ENCODE measurements around the gene METTL15. TPM values are rescaled to one million over a fixed set of nuclear protein-coding genes. Genes with fewer than 3 reads are reported as not detected.
"Not testable (repeated sequence)": the region's sequence is repeated elsewhere in the genome, so short reads cannot be mapped to it uniquely, and the experiment has no call there.

The METTL15 gene
- total and polyA plus RNA-seq, 7 donors = 5.4 to 15.0 (median 8.1) TPM

DNA sequence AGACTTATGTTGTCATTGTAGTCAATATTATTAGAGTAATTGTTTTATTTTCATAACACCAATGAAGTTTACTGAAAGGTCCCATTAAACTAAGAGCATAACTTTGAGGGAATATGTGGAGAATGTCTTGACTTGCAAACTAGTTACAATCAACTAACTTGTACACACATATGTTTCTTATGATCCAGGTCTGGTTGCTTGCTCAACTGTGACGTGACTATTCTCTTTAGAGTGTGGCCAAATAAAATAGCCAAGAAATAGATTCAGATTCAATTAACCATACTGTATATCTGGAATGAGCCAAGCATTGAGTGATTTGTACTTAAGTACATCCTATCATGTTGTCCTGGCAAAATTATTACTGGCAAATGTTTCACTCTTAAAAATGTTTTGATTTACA is 101.7 kb downstream of the METTL15 start:
- Histone ChIP-seq H3K4me1 (peaks cover 0 to 4% (median 0%) of the 10 kb centered on the region in 4 donors), H3K27ac (no peak overlapping the region), H3K36me3 (peaks cover 0 to 8% (median 0%) of the 10 kb centered on the region in 4 donors), H3K9me3 (no peaks in the 10 kb centered on the region), H3K4me3 (no peak overlapping the region), H3K27me3 (no peaks in the 10 kb centered on the region)
- no peak for TF ChIP-seq POLR2AphosphoS5 (IDR thresholded peaks at IDR 0.05)
- TF ChIP-seq, protein P1, sequence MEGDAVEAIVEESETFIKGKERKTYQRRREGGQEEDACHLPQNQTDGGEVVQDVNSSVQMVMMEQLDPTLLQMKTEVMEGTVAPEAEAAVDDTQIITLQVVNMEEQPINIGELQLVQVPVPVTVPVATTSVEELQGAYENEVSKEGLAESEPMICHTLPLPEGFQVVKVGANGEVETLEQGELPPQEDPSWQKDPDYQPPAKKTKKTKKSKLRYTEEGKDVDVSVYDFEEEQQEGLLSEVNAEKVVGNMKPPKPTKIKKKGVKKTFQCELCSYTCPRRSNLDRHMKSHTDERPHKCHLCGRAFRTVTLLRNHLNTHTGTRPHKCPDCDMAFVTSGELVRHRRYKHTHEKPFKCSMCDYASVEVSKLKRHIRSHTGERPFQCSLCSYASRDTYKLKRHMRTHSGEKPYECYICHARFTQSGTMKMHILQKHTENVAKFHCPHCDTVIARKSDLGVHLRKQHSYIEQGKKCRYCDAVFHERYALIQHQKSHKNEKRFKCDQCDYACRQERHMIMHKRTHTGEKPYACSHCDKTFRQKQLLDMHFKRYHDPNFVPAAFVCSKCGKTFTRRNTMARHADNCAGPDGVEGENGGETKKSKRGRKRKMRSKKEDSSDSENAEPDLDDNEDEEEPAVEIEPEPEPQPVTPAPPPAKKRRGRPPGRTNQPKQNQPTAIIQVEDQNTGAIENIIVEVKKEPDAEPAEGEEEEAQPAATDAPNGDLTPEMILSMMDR (IDR thresholded peaks at IDR 0.05) = no peak
- TF ChIP-seq POLR2A (IDR thresholded peaks at IDR 0.05) = no peak
- no peak for TF ChIP-seq EP300 (IDR thresholded peaks at IDR 0.05)
- no peak for DNase-seq
- intact Hi-C loops (cut with DNase I) = no loop called here
- WGBS, 2 donors = 91 to 95% methylated on average over 1 of the region's 1 CpG

DNA sequence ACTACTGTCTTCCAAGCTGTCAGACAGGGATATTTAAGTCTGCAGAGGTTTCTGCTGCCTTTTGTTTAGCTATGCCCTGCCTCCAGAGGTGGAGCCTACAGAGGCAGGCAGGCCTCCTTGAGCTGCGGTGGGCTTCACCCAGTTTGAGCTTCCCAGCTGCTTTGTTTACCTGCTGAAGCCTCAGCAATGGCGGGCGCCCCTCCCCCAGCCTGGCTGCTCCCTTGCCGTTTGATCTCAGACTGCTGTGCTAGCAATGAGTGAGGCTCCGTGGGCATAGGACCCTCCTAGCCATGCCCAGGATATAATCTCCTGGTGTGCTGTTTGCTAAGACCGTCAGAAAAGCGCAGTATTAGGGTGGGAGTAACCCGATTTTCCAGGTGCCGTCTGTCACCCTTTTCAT is 113.9 kb downstream of the METTL15 start:
- WGBS, 2 donors = 97% methylated on average over 9 of the region's 9 CpGs
- H3K27ac ChIP-seq; H3K36me3 ChIP-seq; intact Hi-C loops (cut with DNase I); H3K4me3 ChIP-seq; H3K27me3 ChIP-seq; H3K4me1 ChIP-seq; DNase-seq; H3K9me3 ChIP-seq: not testable (repeated sequence)

DNA sequence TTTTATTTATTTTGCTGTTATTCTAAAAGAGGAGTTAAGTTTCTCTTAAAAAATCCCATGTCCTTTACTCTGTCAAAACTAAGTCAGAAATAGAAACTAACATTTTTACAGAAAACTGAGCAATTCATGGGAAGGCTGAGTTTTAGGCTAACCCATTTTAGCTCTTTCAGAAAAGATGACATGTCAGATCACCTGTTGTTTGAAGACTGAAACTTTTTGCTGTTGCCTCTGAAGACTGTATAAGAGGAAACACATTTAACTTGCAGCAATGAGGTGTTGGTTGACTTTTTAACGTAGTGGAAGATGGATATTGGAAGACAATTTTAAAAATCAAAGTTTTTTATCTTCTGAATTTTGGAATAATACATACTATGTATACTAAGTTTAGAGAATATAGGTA is 115.4 kb downstream of the METTL15 start:
- H3K27ac ChIP-seq = no peak overlapping the region
- 80 to 85% methylated on average over 1 of the region's 1 CpG for WGBS, 2 donors

DNA sequence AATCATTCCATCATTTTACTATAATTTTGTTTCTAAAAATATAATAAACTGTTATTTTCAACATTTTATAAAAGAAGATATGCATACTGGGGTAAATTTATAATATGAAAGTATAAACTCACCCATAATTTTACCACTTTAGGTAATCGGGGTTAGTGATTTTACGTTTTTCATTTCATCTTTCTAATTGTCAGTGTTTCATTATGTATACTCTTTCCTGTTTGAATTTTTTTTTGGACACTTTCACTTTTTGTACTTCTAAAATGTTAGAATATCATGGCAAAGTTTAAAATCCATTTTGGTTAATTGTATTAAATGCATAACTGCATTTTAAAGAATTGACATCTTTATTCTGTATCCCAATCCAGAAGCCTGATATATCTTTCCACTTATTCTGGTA is 115.8 kb downstream of the METTL15 start:
- no peak overlapping the region for H3K4me3 ChIP-seq
- whole genome bisulfite sequencing, 2 donors = 60 to 90% methylated on average over 2 of the region's 2 CpGs
- no peaks in the 10 kb centered on the region for H3K4me1 ChIP-seq
- intact Hi-C loops (cut with DNase I) = no loop called here
- DNase-seq = no peak
- no peaks in the 10 kb centered on the region for H3K27me3 ChIP-seq
- TF ChIP-seq POLR2AphosphoS5 (IDR thresholded peaks at IDR 0.05) (no peak), EP300 (IDR thresholded peaks at IDR 0.05) (no peak), POLR2A (IDR thresholded peaks at IDR 0.05) (no peak)
- TF ChIP-seq, protein P1 (IDR thresholded peaks at IDR 0.05) = no peak
- no peaks in the 10 kb centered on the region for H3K9me3 ChIP-seq
- H3K27ac ChIP-seq = no peak overlapping the region
- no peaks in the 10 kb centered on the region for H3K36me3 ChIP-seq

More for the DNA sequence above, 115.4 kb downstream of the METTL15 start:
- Histone ChIP-seq H3K4me1 (no peaks in the 10 kb centered on the region), H3K36me3 (no peaks in the 10 kb centered on the region), H3K4me3 (no peak overlapping the region), H3K27me3 (no peaks in the 10 kb centered on the region), H3K9me3 (no peaks in the 10 kb centered on the region)
- DNase-seq = no peak
- TF ChIP-seq, protein P1 (IDR thresholded peaks at IDR 0.05) = no peak
- no peak for TF ChIP-seq EP300 (IDR thresholded peaks at IDR 0.05)
- TF ChIP-seq POLR2AphosphoS5 (IDR thresholded peaks at IDR 0.05) = no peak
- no peak for TF ChIP-seq POLR2A (IDR thresholded peaks at IDR 0.05)
- intact Hi-C loops (cut with DNase I) = no loop called here

DNA sequence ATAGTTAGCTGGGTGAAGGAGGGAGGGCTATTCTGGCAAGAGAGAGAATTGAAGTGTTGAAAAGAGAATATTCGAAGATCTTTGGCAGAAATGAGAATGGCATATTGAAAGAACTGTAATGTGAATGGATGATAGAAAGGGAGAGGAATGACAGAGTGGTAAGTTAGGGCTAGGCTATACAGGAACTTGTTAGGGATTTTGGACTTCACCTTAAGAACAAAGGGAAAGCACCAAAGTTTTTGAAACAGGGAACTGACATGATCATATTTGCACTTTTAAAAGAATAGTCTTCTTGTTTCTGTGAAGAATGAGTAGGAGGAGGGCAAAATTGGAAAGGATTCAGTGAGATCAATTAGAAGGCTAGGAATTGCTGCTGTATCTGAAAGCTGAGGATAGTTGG is 119.3 kb downstream of the METTL15 start:
- intact Hi-C loops (cut with DNase I) = no loop called here
- no peaks in the 10 kb centered on the region for H3K4me1 ChIP-seq
- no peak overlapping the region for H3K4me3 ChIP-seq
- H3K27ac ChIP-seq = no peak overlapping the region
- H3K9me3 ChIP-seq = no peaks in the 10 kb centered on the region
- 93 to 96% methylated on average over 1 of the region's 1 CpG for WGBS, 2 donors
- no peaks in the 10 kb centered on the region for H3K36me3 ChIP-seq
- TF ChIP-seq EP300 (IDR thresholded peaks at IDR 0.05) (no peak), POLR2A (IDR thresholded peaks at IDR 0.05) (no peak), POLR2AphosphoS5 (IDR thresholded peaks at IDR 0.05) (no peak)
- TF ChIP-seq, protein P1 (IDR thresholded peaks at IDR 0.05) = no peak
- no peaks in the 10 kb centered on the region for H3K27me3 ChIP-seq
- DNase-seq = no peak
